HCT116 (cell line): Measurements from ENCODE around the gene ITGAE. TPM values are rescaled to one million over a fixed set of nuclear protein-coding genes. Genes with fewer than 3 reads are reported as not detected.

Experiments
- ATAC-seq: fragments of 200-7000 bp; cut with Tn5 transposase; 2 replicates; pipeline ENCODE4 v1.9.1; 2020; ENCODE audit warnings: mild to moderate bottlenecking, moderate library complexity
- BruUV-seq: library from RNA; stranded (reverse); fragments of 400-500 nt; replicated peaks from 2 replicates; lab custom pipeline; 2021; lab: Mats Ljungman, UMichigan
- CTCF ChIA-PET: fragments of 300-600 bp; sonication (Branson Sonifier 250); formaldehyde crosslinking; loops from one replicate; lab custom pipeline; 2021; ENCODE audit warnings: antibody characterized with exemption; lab: Charles Lee
- POLR2A ChIA-PET: fragments of 300-600, 350-600 bp; sonication (Branson Sonifier 250); formaldehyde crosslinking; loops from one replicate; lab custom pipeline; 2021; ENCODE audit warnings: antibody characterized with exemption; lab: Charles Lee
- RAD21 ChIA-PET, 2 experiments: fragments of 300-600 bp; sonication (Branson Sonifier 250); formaldehyde crosslinking; loops; one replicate each; lab custom pipeline; 2023; ENCODE audit warnings: low total read pairs in 2 of 2; ENCODE audit not compliant: uncharacterized antibody in 2 of 2, unreplicated experiment in 2 of 2, low non-redundant PET in 1 of 2; lab: Charles Lee
- DNase-seq: peaks from one replicate; pipeline ENCODE4 v3.0.0-alpha.2; 2010; ENCODE audit warnings: low read depth, low spot score
- H2AFZ ChIP-seq: fragments of 200-600 bp; shearing (Covaris generic), sonication (generic); 2 replicates; pipeline ENCODE4 v1.6.1; 2017; ENCODE audit warnings: low read depth, mixed run types, mixed read lengths, antibody characterized with exemption, low read length; ENCODE audit not compliant: poor library complexity, severe bottlenecking
- H3K27ac ChIP-seq: 2 replicates; pipeline ENCODE4 v1.5.1; 2012; ENCODE audit warnings: low read depth, low read length
- H3K27me3 ChIP-seq: fragments of 200-600 bp; sonication (generic); 2 replicates; pipeline ENCODE4 v1.6.1; 2016; ENCODE audit warnings: mixed run types, low read length, mixed read lengths; ENCODE audit not compliant: insufficient read depth
- H3K36me3 ChIP-seq, 2 experiments: fragments of 200-500 bp in 1 of 2; fragments of 200-600 bp in 1 of 2; sonication (Bioruptor generic) in 1 of 2; sonication (generic) in 1 of 2; 2 replicates each; pipeline versions ENCODE4 v1.5.1 to v1.6.1; 2014 to 2016; ENCODE audit warnings: low read length in 2 of 2, inconsistent platforms in 1 of 2, mixed read lengths in 1 of 2, mixed run types in 1 of 2; ENCODE audit not compliant: insufficient read depth in 2 of 2, control insufficient read depth in 1 of 2
- H3K4me1 ChIP-seq, 2 experiments: fragments of 200-600 bp in 1 of 2; sonication (generic) in 1 of 2; 2 replicates each; pipeline versions ENCODE4 v1.5.1 to v1.6.1; 2012 to 2017; ENCODE audit warnings: low read length in 2 of 2, inconsistent platforms in 1 of 2, mild to moderate bottlenecking in 1 of 2, mixed read lengths in 1 of 2, mixed run types in 1 of 2, moderate library complexity in 1 of 2; ENCODE audit not compliant: insufficient read depth in 2 of 2, control insufficient read depth in 1 of 2
- H3K4me2 ChIP-seq: fragments of 200-600 bp; sonication (generic); 2 replicates; pipeline ENCODE4 v1.6.1; 2017; ENCODE audit warnings: mixed run types, low read length, mixed read lengths
- H3K4me3 ChIP-seq, 2 experiments: fragments of 200-600 bp in 1 of 2; sonication (generic) in 1 of 2; replicated peaks in 1 of 2; 2 replicates each; pipeline ENCODE4 v1.5.1; 2011 to 2016; ENCODE audit warnings: low read length in 2 of 2, control low read depth in 1 of 2, low read depth in 1 of 2, mild to moderate bottlenecking in 1 of 2, mixed read lengths in 1 of 2, mixed run types in 1 of 2
- H3K79me2 ChIP-seq: fragments of 200-600 bp; sonication (generic); 2 replicates; pipeline ENCODE4 v1.6.1; 2017; ENCODE audit warnings: mild to moderate bottlenecking, mixed run types, low read length, moderate library complexity, mixed read lengths; ENCODE audit not compliant: insufficient read depth
- H3K9ac ChIP-seq: fragments of 200-600 bp; sonication (generic); 2 replicates; pipeline ENCODE4 v1.6.1; 2016; ENCODE audit warnings: low read length, mixed read lengths
- H3K9me2 ChIP-seq: fragments of 200-600 bp; sonication (generic), shearing (Covaris generic); 2 replicates; pipeline ENCODE4 v1.6.1; 2017; ENCODE audit warnings: mixed run types, mild to moderate bottlenecking, moderate library complexity; ENCODE audit not compliant: insufficient read depth
- H3K9me3 ChIP-seq, 2 experiments: fragments of 200-500 bp in 1 of 2; fragments of 200-600 bp in 1 of 2; sonication (Bioruptor generic) in 1 of 2; sonication (generic) in 1 of 2; 2 replicates each; pipeline ENCODE4 v1.6.1; 2014 to 2017; ENCODE audit warnings: low read length in 2 of 2, mixed read lengths in 2 of 2, inconsistent platforms in 1 of 2, low read depth in 1 of 2, mild to moderate bottlenecking in 1 of 2, mixed run types in 1 of 2, moderate library complexity in 1 of 2; ENCODE audit not compliant: control insufficient read depth in 1 of 2, insufficient read depth in 1 of 2
- H4K20me1 ChIP-seq: fragments of 200-600 bp; sonication (generic), shearing (Covaris generic); 2 replicates; pipeline ENCODE4 v1.6.1; 2017; ENCODE audit warnings: mixed run types, mild to moderate bottlenecking, moderate library complexity; ENCODE audit not compliant: insufficient read depth
- CBX3 ChIP-seq: IDR thresholded peaks from 2 replicates; pipeline ENCODE4 v1.6.1; 2012; ENCODE audit warnings: low read depth
- CEBPB ChIP-seq: IDR thresholded peaks from 2 replicates; pipeline ENCODE4 v1.6.1; 2012; ENCODE audit warnings: low read depth
- EGR1 ChIP-seq: IDR thresholded peaks from 2 replicates; pipeline ENCODE4 v1.6.1; 2012; ENCODE audit warnings: low read depth
- ELF1 ChIP-seq: IDR thresholded peaks from 2 replicates; pipeline ENCODE4 v1.6.1; 2012; ENCODE audit warnings: low read depth, borderline replicate concordance
- EZH2 ChIP-seq: fragments of 200-600 bp; sonication (generic); IDR thresholded peaks from 2 replicates; pipeline ENCODE4 v1.6.1; 2017; ENCODE audit warnings: antibody characterized with exemption, mixed run types
- FOSL1 ChIP-seq: IDR thresholded peaks from 2 replicates; pipeline ENCODE4 v1.6.1; 2012; ENCODE audit warnings: low read depth
- POLR2AphosphoS5 ChIP-seq: IDR thresholded peaks from 2 replicates; pipeline ENCODE4 v1.6.1; 2011; ENCODE audit warnings: mild to moderate bottlenecking, low read depth, low read length, moderate library complexity
- RAD21 ChIP-seq: IDR thresholded peaks from 2 replicates; pipeline ENCODE4 v1.6.1; 2012; ENCODE audit warnings: low read depth, mild to moderate bottlenecking
- SIN3A ChIP-seq: IDR thresholded peaks from 2 replicates; pipeline ENCODE4 v1.6.1; 2012; ENCODE audit warnings: low read depth
- SRF ChIP-seq: IDR thresholded peaks from 2 replicates; pipeline ENCODE4 v1.6.1; 2012; ENCODE audit warnings: low read depth
- ZBTB33 ChIP-seq: IDR thresholded peaks from 2 replicates; pipeline ENCODE4 v1.6.1; 2011; ENCODE audit warnings: mild to moderate bottlenecking, low read length, moderate library complexity; ENCODE audit not compliant: insufficient replicate concordance; ENCODE audit errors: extremely low read depth
- ZFX ChIP-seq: fragments of 450-650 bp; IDR thresholded peaks from 2 replicates; pipeline ENCODE4 v1.6.1; 2017
- ZNF274 ChIP-seq: fragments of 200-500 bp; sonication (Bioruptor generic); IDR thresholded peaks from 2 replicates; pipeline ENCODE4 v1.6.1; 2014; ENCODE audit warnings: mild to moderate bottlenecking, low read depth, low read length, inconsistent platforms
- intact Hi-C: fragments of 100-400 bp; cut with micrococcal nuclease; formaldehyde crosslinking; loops from 2 replicates; pipeline ENCODE4 v1.10.0; 2022
- total RNA-seq: library from RNA; stranded (reverse); gene quantifications from one replicate; pipeline ENCODE4 v1.2.1, GENCODE V29; 2021; ENCODE audit not compliant: unreplicated experiment
- TF ChIP-seq, protein P1 (sequence below): IDR thresholded peaks from 2 replicates; pipeline ENCODE4 v1.6.1; 2012

The ITGAE gene
- total RNA-seq, 1 experiment from 2014 or later, result 19.9 TPM

DNA sequence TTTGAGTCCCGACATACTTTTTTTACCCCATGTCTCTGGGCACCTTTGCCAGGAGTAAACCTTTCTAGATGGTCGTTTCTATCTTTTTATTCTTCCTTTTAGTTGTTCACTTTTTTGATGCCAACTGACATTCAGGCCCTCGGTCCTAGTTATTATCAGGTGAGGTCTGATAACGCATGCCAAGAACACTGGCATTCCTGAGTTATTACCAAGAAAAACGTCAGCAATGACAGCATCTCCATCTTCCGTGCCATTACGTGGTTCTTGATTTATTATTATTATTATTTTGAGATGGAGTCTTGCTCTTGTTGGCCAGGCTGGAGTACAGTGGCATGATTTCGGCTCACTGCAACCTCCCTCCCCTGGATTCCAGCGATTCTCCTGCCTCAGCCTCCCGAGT is 55.9 kb downstream of the ITGAE start:
- no peaks in the 10 kb centered on the region for H3K79me2 ChIP-seq
- no TSS peak for BruUV-seq
- TF ChIP-seq EGR1 (no peak), ZBTB33 (no peak), ZFX (no peak), CEBPB (no peak), FOSL1 (no peak), SRF (no peak), ZNF274 (no peak), SIN3A (no peak)
- TF ChIP-seq, protein P1, sequence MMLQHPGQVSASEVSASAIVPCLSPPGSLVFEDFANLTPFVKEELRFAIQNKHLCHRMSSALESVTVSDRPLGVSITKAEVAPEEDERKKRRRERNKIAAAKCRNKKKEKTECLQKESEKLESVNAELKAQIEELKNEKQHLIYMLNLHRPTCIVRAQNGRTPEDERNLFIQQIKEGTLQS, result no peak
- H3K27me3 ChIP-seq, result no peaks in the 10 kb centered on the region
- ATAC-seq (no peak), DNase-seq (no peak)
- H3K27ac ChIP-seq, result no peak overlapping the region
- RAD21 ChIA-PET, result no interaction called here
- no peak overlapping the region for H3K4me2 ChIP-seq
- H3K36me3 ChIP-seq, result no peaks in the 10 kb centered on the region
- POLR2A ChIA-PET, result no interaction called here
- H3K9me3 ChIP-seq, result no peaks in the 10 kb centered on the region
- no peaks in the 10 kb centered on the region for H3K9me2 ChIP-seq
- no peak overlapping the region for H3K9ac ChIP-seq
- no peak overlapping the region for H2AFZ ChIP-seq
- intact Hi-C loops, result no loop called here
- H3K4me1 ChIP-seq, result no peaks in the 10 kb centered on the region
- no peaks in the 10 kb centered on the region for H4K20me1 ChIP-seq
- no peak overlapping the region for H3K4me3 ChIP-seq
- CTCF ChIA-PET, result no interaction called here

DNA sequence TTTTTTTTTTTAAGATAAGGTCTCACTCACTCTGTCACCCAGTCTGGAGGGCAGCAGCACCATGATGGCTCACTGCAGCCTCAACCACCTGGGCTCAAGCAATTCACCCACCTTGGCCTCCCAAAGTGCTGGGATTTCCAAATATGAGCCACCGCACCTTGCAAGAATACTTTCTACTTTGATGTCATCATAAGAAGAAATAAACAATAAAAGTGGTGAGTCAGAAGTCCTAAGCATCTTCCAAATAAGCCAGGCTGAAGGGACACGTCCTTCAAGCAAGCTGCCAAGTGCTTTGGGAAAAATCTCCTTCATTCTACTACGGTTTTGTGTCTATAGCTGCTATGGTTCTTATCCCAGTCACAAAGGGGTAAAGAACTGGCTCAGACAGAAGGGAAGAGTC is 57.0 kb downstream of the ITGAE start:
- no TSS peak for BruUV-seq
- H3K36me3 ChIP-seq, result no peaks in the 10 kb centered on the region
- no peaks in the 10 kb centered on the region for H3K9me2 ChIP-seq
- no peak overlapping the region for H2AFZ ChIP-seq
- H3K27ac ChIP-seq, result no peak overlapping the region
- DNase-seq (no peak), ATAC-seq (no peak)
- H3K4me1 ChIP-seq, result peaks cover 0 to 3% of the 10 kb centered on the region in 2 experiments; a peak in 2 of 4 replicates
- no peak overlapping the region for H3K9ac ChIP-seq
- intact Hi-C loops, result no loop called here
- H3K27me3 ChIP-seq, result no peaks in the 10 kb centered on the region
- no peaks in the 10 kb centered on the region for H4K20me1 ChIP-seq
- no peaks in the 10 kb centered on the region for H3K79me2 ChIP-seq
- no peaks in the 10 kb centered on the region for H3K9me3 ChIP-seq
- CTCF ChIA-PET, result no interaction called here
- RAD21 ChIA-PET, result no interaction called here
- H3K4me2 ChIP-seq, result no peak overlapping the region
- H3K4me3 ChIP-seq, result no peak overlapping the region
- POLR2A ChIA-PET, result no interaction called here
- TF ChIP-seq POLR2AphosphoS5 (no peak), ELF1 (no peak), ZBTB33 (no peak), EZH2 (no peak), CEBPB (no peak), SRF (no peak), ZNF274 (no peak), CBX3 (no peak), RAD21 (no peak)
